ENCODE results near the gene CPEB3. TPM values are rescaled to one million over a fixed set of nuclear protein-coding genes. Genes with fewer than 3 reads are reported as not detected.

CPEB3 gene
- total and polyA plus RNA-seq, 9 of the 15 experiments (the other 6 are each of a cell fraction or from before 2014, with no cell fraction given), result 0.15 to 1.2 (median 0.51) TPM

- peaks cover 63% of the 10 kb centered on the region for H3K79me2 ChIP-seq (ENCODE audit: control insufficient read depth, insufficient read depth, low read length)
- ATAC-seq (no peak), DNase-seq (ENCODE audit: extremely low read depth in 1 of 4, low spot score in 3 of 4) (no peak), FAIRE-seq (no peak)
- no peaks in the 10 kb centered on the region for H3K9me3 ChIP-seq (replicated peaks; ENCODE audit: control insufficient read depth, insufficient read depth, low read depth, low read length)
- 0 out of 2 replicates have a peak, but pooled peaks cover 5% of the 10 kb centered on the region for H4K20me1 ChIP-seq (replicated peaks; ENCODE audit: control insufficient read depth, insufficient read depth, low read length)
- no TSS peak for BruUV-seq (replicated peaks)
- POLR2A ChIA-PET, result interaction anchor here (1.3 kb wide), 1 partner anchor 9 kb away, joined by 6 read pairs; no protein-coding TSS in a partner anchor
- no peaks in the 10 kb centered on the region for H3K4me1 ChIP-seq (replicated peaks in 1 of 2; ENCODE audit: control insufficient read depth in 2 of 2, insufficient read depth in 2 of 2, low read length in 2 of 2)
- H3K4me2 ChIP-seq (ENCODE audit: insufficient read depth, low read length), result no peak overlapping the region
- H3K9ac ChIP-seq (ENCODE audit: insufficient read depth in 1 of 2, low read depth in 2 of 2, low read length in 2 of 2), result no peak overlapping the region
- no peaks in the 10 kb centered on the region for H3K9me1 ChIP-seq (ENCODE audit: control insufficient read depth, insufficient read depth, low read length)
- H3K27ac ChIP-seq (ENCODE audit: extremely low read depth, low read depth, low read length), result no peak overlapping the region
- peaks cover 9% of the 10 kb centered on the region; the same call in 1 of the 3 replicates for H3K36me3 ChIP-seq (ENCODE audit: control insufficient read depth, insufficient read depth, low read length)
- intact Hi-C loops (cut with micrococcal nuclease), result no loop called here
- H2AFZ ChIP-seq (ENCODE audit: low read depth, low read length), result no peak overlapping the region
- TF ChIP-seq EP300 (IDR thresholded peaks at IDR 0.05; ENCODE audit: low read length) (no peak), POLR2A (conservative IDR thresholded peaks at IDR 0.05) (no peak), TCF3 (CRISPR knock-in tag; IDR thresholded peaks at IDR 0.05) (no peak), ZBTB2 (IDR thresholded peaks at IDR 0.05) (no peak), ETS2 (tag; IDR thresholded peaks at IDR 0.05; ENCODE audit: borderline replicate concordance, poor library complexity, severe bottlenecking) (no peak), TAF7 (tag; IDR thresholded peaks at IDR 0.05) (no peak), ARID2 (IDR thresholded peaks at IDR 0.05) (no peak), ZNF384 (IDR thresholded peaks at IDR 0.05; ENCODE audit: low read depth, low read length) (no peak), ZNF75A (CRISPR knock-in tag; IDR thresholded peaks at IDR 0.05) (no peak)
- TF ChIP-seq, protein P1, sequence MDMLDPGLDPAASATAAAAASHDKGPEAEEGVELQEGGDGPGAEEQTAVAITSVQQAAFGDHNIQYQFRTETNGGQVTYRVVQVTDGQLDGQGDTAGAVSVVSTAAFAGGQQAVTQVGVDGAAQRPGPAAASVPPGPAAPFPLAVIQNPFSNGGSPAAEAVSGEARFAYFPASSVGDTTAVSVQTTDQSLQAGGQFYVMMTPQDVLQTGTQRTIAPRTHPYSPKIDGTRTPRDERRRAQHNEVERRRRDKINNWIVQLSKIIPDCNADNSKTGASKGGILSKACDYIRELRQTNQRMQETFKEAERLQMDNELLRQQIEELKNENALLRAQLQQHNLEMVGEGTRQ (CRISPR knock-in tag; IDR thresholded peaks at IDR 0.05), result no peak
- no peaks in the 10 kb centered on the region for H3K27me3 ChIP-seq (ENCODE audit: control insufficient read depth in 2 of 2, insufficient read depth in 2 of 2, low read length in 2 of 2)
- CTCF ChIA-PET (ENCODE audit: low intra/inter-chr PET ratio), result no interaction called here
- in situ Hi-C loops (cut with MboI), result no loop called here
- H3K4me3 ChIP-seq, result no peak overlapping the region
Observed at GRCh38 chr10:92303096-92303495, 12.2 kb upstream of the CPEB3 start.

Measured in K562 (cell line).